GM12891 (cell line): ENCODE measurements around the gene SCFD2.
A peak's percentile ranks its signal among the peaks of the same experiment; 100 is the strongest.

Experiments used
- DNase-seq: peaks from one replicate; pipeline ENCODE4 v3.0.0; 2011; ENCODE audit warnings: low spot score; ENCODE audit not compliant: insufficient read length
- FAIRE-seq: peaks from 2 replicates; lab custom pipeline; 2011; peaks lifted over from hg19 to GRCh38; lab: Jason Lieb, UNC
- PAX5 ChIP-seq: IDR thresholded peaks from 2 replicates; pipeline ENCODE4 v1.6.1; 2011; ENCODE audit warnings: low read length, moderate library complexity, mild to moderate bottlenecking; ENCODE audit not compliant: insufficient read depth, severe bottlenecking
- POLR2A ChIP-seq: IDR thresholded peaks from 2 replicates; pipeline ENCODE4 v1.6.1; 2011; ENCODE audit warnings: low read depth, low read length, control low read depth
- POLR2AphosphoS5 ChIP-seq: IDR thresholded peaks from 2 replicates; pipeline ENCODE4 v1.6.1; 2011; ENCODE audit warnings: low read depth, low read length, control low read depth
- POU2F2 ChIP-seq: IDR thresholded peaks from 2 replicates; pipeline ENCODE4 v1.6.1; 2011; ENCODE audit warnings: low read depth, mild to moderate bottlenecking, control low read depth, low read length, moderate library complexity
- SPI1 ChIP-seq: IDR thresholded peaks from 2 replicates; pipeline ENCODE4 v1.6.1; 2011; ENCODE audit warnings: low read depth, low read length, control low read depth
- TAF1 ChIP-seq: IDR thresholded peaks from 2 replicates; pipeline ENCODE4 v1.6.1; 2011; ENCODE audit warnings: low read depth, low read length, control low read depth

Gene SCFD2

GRCh38 chr4:53366301-53366716 lies 448 bp upstream of the SCFD2 start:
- DNase-seq = no peak
- peak; percentile 38 for FAIRE-seq
- no peak for TF ChIP-seq PAX5

- TF ChIP-seq POLR2AphosphoS5 = no peak
- TF ChIP-seq PAX5 = no peak
- TF ChIP-seq SPI1 = no peak
- no peak for TF ChIP-seq POU2F2
- no peak for TF ChIP-seq POLR2A
- no peak for FAIRE-seq
- no peak for DNase-seq
Measured at GRCh38 chr4:53365121-53365485, 758 bp downstream of the SCFD2 start.

DNA sequence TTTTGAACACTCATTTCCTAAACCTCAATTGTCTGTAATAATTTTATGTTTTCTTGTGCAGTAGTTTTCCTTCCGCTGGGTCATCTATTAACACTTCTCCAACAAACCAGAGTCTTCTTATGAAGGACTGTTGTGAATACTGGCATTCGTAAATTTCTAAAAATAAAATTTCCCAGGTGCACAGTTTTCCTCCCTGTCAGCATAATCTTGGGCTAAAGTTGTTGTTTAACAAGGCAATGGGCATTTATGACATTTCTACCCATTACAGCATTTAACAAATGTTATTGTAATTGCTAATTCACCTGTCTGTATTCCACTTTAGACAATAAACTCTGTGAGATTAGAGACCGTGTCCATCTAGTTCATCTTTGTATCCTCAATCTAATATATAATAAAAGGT lies 1.2 kb downstream of the SCFD2 start:
- TF ChIP-seq PAX5 (no peak), SPI1 (no peak), POU2F2 (no peak), POLR2A (no peak), POLR2AphosphoS5 (no peak), TAF1 (no peak)
- DNase-seq = no peak
- no peak for FAIRE-seq

GRCh38 chr4:53362093-53362492 lies 3.8 kb downstream of the SCFD2 start:
- FAIRE-seq (no peak), DNase-seq (no peak)
- TF ChIP-seq PAX5 (no peak), TAF1 (no peak), POU2F2 (no peak), POLR2A (no peak), SPI1 (no peak), POLR2AphosphoS5 (no peak)

DNA sequence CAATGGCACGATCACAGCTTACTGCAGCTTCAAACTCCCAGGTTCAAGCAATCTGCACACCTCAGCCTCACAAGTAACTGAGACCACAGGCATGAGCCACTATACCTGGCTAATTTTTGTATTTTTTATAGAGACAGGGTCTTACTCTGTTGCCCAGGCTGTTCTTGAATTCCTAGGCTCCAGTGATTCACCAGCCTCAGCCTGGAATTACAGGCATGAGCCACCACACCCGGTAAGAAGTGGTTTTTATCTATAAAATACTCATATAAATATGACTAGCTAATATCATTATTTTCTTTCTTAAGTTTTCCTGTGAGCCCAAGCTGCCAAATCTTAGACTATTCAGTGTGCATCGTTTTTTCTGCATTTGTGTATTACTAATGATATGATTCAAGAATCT lies 4.4 kb downstream of the SCFD2 start:
- no peak for TF ChIP-seq TAF1
- no peak for TF ChIP-seq POU2F2
- TF ChIP-seq PAX5 = no peak
- no peak for TF ChIP-seq SPI1
- TF ChIP-seq POLR2A = no peak
- no peak for TF ChIP-seq POLR2AphosphoS5
- no peak for FAIRE-seq
- no peak for DNase-seq

- no peak for FAIRE-seq
- TF ChIP-seq SPI1 (peak; percentile 33), PAX5 (no peak)
- no peak for DNase-seq
Measured at GRCh38 chr4:53355930-53356521, 9.8 kb downstream of the SCFD2 start.

DNA sequence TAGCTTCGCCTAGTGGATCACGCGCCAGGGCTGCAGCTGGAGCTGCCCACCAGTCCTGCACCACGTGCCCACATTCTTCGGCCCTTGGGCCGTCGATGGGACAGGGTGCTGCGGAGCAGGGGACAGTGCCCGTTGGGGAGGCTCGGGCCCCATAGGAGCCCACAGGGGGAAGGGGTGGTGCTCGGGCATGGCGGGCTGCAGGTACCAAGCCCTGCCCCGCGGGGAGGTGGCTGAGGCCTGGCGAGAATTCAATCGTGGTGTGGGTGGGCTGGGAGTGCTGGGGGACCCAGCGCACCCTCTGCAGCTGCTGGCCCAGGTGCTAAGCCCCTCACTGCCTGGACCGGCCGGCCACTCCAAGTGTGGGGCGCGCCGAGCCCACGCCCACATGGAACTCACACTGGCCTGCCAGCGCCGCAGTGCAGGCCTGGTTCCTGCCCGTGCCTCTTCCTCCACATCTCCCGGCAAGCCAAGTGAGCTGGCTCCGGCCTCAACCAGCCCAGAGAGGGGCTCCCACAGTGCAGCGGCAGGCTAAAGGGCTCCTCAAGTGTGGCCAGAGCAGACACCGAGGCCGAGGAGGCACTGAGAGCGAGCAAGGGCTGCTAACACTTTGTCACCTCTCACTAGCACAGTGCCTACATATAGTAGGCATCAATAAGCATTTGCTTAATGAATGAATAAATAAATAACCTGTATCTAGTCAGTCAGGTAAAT lies 11.7 kb downstream of the SCFD2 start:
- DNase-seq (no peak), FAIRE-seq (no peak)
- TF ChIP-seq POU2F2 = no peak
- no peak for TF ChIP-seq PAX5
- TF ChIP-seq SPI1 = no peak
- no peak for TF ChIP-seq POLR2A
- TF ChIP-seq POLR2AphosphoS5 = no peak
- TF ChIP-seq TAF1 = no peak

DNA sequence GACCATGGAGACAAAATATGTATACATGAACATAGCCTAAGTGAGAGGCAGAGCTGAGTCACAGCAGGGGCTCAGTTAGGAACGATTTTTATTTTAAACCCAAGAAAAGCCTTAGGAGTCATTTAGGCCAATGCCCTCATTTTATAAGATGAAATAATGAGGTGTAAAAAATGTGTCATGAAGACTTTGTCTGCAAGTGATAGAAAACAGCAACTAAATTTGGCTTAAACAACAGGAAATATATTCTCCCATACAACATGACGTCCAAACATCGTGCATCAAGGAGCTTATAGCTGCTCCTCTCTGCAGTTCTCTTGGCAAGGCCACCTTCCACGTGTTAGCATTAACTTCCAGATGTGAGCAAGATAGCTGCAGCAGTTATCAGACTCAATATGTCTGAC lies 16.8 kb downstream of the SCFD2 start:
- FAIRE-seq (no peak), DNase-seq (no peak)
- TF ChIP-seq SPI1 (no peak), TAF1 (no peak), POLR2AphosphoS5 (no peak), PAX5 (no peak), POU2F2 (no peak), POLR2A (no peak)

DNA sequence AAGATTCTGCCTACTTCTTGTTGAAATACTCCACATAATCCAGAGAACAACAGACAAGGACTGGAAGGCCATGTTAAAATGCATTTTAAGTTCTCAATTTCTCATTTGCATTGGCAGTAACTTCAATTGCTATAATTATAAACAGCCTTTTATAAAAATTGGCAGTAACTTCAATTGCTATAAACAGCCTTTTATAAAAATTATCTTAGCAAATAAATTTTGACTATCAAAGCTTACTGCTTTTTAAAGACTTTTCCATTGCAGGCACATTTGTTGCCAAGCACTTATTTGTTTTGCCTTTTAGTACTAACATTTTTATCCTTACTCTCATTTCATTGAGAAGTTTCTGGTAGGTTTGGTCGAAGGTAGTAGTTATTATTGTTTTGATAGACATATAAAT lies 17.8 kb downstream of the SCFD2 start:
- no peak for FAIRE-seq
- TF ChIP-seq POU2F2 (no peak), PAX5 (no peak), POLR2AphosphoS5 (no peak), POLR2A (no peak), TAF1 (no peak), SPI1 (no peak)
- no peak for DNase-seq
